Measurements from ENCODE around the gene MYZAP.

The MYZAP gene

DNA sequence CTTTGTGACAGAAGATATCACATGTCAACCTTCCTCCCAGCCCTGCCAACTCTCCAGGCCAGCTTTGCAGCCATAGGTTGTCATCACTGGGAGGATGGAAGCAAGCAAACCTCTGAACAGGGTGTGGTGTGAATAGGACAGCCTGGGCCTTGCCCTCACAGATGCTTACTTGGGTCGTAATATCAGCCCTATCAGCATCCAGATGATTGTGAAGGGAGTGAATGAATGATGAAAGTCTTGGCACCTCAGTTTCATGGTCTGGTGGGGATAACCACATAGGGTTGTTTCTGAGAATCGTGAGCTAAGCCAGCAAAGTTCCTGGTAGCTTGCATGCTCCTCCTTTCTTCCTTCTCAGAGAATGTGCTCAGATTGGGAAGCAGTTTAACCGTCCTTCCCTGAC, 59.7 kb downstream of the MYZAP start:
- H3K4me1 ChIP-seq (ENCODE audit: insufficient read depth, low read length, poor library complexity, severe bottlenecking): no peaks in the 10 kb centered on the region
- H3K36me3 ChIP-seq (ENCODE audit: insufficient read depth, low read length): no peaks in the 10 kb centered on the region
- no peaks in the 10 kb centered on the region for H4K20me1 ChIP-seq (ENCODE audit: insufficient read depth, low read length, poor library complexity, severe bottlenecking)
- H3K4me3 ChIP-seq (ENCODE audit: low read length, poor library complexity, severe bottlenecking): no peak overlapping the region
- no peaks in the 10 kb centered on the region for H3K9me2 ChIP-seq (replicated peaks; ENCODE audit: low read depth, low read length)
- no peak overlapping the region for H3K4me2 ChIP-seq (ENCODE audit: low read depth, low read length, poor library complexity, severe bottlenecking)
- no peak overlapping the region for H2AFZ ChIP-seq (ENCODE audit: low read length)
- no peaks in the 10 kb centered on the region for H3F3A ChIP-seq (ENCODE audit: low read depth)
- peaks cover 9% of the 10 kb centered on the region for H3K27me3 ChIP-seq (ENCODE audit: insufficient read depth, low read length, poor library complexity, severe bottlenecking)
- no peaks in the 10 kb centered on the region for H3K79me2 ChIP-seq (ENCODE audit: insufficient read depth, low read length)
- H3K9ac ChIP-seq (ENCODE audit: low read depth, low read length, poor library complexity, severe bottlenecking): no peak overlapping the region
- H3K9me3 ChIP-seq (ENCODE audit: insufficient read depth, low read depth, low read length): no peaks in the 10 kb centered on the region
- TF ChIP-seq EZH2phosphoT487 (IDR thresholded peaks at IDR 0.05; ENCODE audit: borderline replicate concordance) (no peak), CTCF (conservative IDR thresholded peaks at IDR 0.05; ENCODE audit: low read length) (no peak)

DNA sequence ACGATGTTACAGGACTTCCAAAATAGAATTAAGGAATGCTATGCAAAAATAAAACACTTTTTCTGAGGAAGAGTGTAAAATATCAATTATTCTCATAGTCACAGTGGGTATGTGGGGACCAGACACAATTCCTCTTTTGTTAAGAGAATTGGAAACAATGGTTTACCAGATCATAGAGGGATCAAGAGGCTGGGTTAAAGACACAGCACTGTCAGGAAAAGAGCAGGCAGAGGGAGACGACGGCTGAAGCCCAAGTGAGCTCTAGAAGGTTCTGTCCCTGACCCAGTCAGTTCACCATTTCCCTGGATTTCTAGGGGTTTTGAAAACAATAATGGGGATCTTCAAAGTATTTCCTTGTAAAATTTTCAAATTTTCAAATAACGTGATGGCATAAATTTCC, 60.8 kb downstream of the MYZAP start:
- TF ChIP-seq CTCF (conservative IDR thresholded peaks at IDR 0.05; ENCODE audit: low read length) (no peak), EZH2phosphoT487 (IDR thresholded peaks at IDR 0.05; ENCODE audit: borderline replicate concordance) (no peak)
- H3K9ac ChIP-seq (ENCODE audit: low read depth, low read length, poor library complexity, severe bottlenecking): no peak overlapping the region
- no peaks in the 10 kb centered on the region for H3K36me3 ChIP-seq (ENCODE audit: insufficient read depth, low read length)
- H3K4me1 ChIP-seq (ENCODE audit: insufficient read depth, low read length, poor library complexity, severe bottlenecking): no peaks in the 10 kb centered on the region
- H3K9me3 ChIP-seq (ENCODE audit: insufficient read depth, low read depth, low read length): no peaks in the 10 kb centered on the region
- H2AFZ ChIP-seq (ENCODE audit: low read length): no peak overlapping the region
- H3K79me2 ChIP-seq (ENCODE audit: insufficient read depth, low read length): no peaks in the 10 kb centered on the region
- no peaks in the 10 kb centered on the region for H4K20me1 ChIP-seq (ENCODE audit: insufficient read depth, low read length, poor library complexity, severe bottlenecking)
- no peak overlapping the region for H3K4me2 ChIP-seq (ENCODE audit: low read depth, low read length, poor library complexity, severe bottlenecking)
- no peaks in the 10 kb centered on the region for H3K9me2 ChIP-seq (replicated peaks; ENCODE audit: low read depth, low read length)
- no peaks in the 10 kb centered on the region for H3F3A ChIP-seq (ENCODE audit: low read depth)
- H3K4me3 ChIP-seq (ENCODE audit: low read length, poor library complexity, severe bottlenecking): no peak overlapping the region
- H3K27me3 ChIP-seq (ENCODE audit: insufficient read depth, low read length, poor library complexity, severe bottlenecking): peaks cover 15% of the 10 kb centered on the region

GRCh38 chr15:57654153-57654852, 62.6 kb downstream of the MYZAP start:
- Histone ChIP-seq H3K27me3 (ENCODE audit: insufficient read depth, low read length, poor library complexity, severe bottlenecking) (peaks cover 18% of the 10 kb centered on the region), H3K9me2 (replicated peaks; ENCODE audit: low read depth, low read length) (no peaks in the 10 kb centered on the region), H3K9me3 (ENCODE audit: insufficient read depth, low read depth, low read length) (no peaks in the 10 kb centered on the region), H4K20me1 (ENCODE audit: insufficient read depth, low read length, poor library complexity, severe bottlenecking) (no peaks in the 10 kb centered on the region), H3K4me3 (ENCODE audit: low read length, poor library complexity, severe bottlenecking) (no peak overlapping the region), H3K4me1 (ENCODE audit: insufficient read depth, low read length, poor library complexity, severe bottlenecking) (no peaks in the 10 kb centered on the region), H3K36me3 (ENCODE audit: insufficient read depth, low read length) (no peaks in the 10 kb centered on the region), H2AFZ (ENCODE audit: low read length) (no peak overlapping the region), H3K79me2 (ENCODE audit: insufficient read depth, low read length) (no peaks in the 10 kb centered on the region), H3K9ac (ENCODE audit: low read depth, low read length, poor library complexity, severe bottlenecking) (no peak overlapping the region), H3F3A (ENCODE audit: low read depth) (no peaks in the 10 kb centered on the region), H3K4me2 (ENCODE audit: low read depth, low read length, poor library complexity, severe bottlenecking) (no peak overlapping the region)
- TF ChIP-seq EZH2phosphoT487 (IDR thresholded peaks at IDR 0.05; ENCODE audit: borderline replicate concordance): no peak
- no peak for TF ChIP-seq CTCF (conservative IDR thresholded peaks at IDR 0.05; ENCODE audit: low read length)

All from Loucy (cell line).